GM12892 (cell line): ENCODE measurements around the gene POU4F2.

Source experiments
- POLR2A ChIP-seq: IDR thresholded peaks from 2 replicates; pipeline ENCODE4 v1.6.1; 2011; ENCODE audit warnings: low read depth, low read length, control low read depth
- POLR2AphosphoS5 ChIP-seq: IDR thresholded peaks from 2 replicates; pipeline ENCODE4 v1.6.1; 2011; ENCODE audit warnings: low read depth, low read length, control low read depth
- TAF1 ChIP-seq: IDR thresholded peaks from 2 replicates; pipeline ENCODE4 v1.6.1; 2011; ENCODE audit warnings: low read depth, mild to moderate bottlenecking, control low read depth, low read length, borderline replicate concordance

DNA sequence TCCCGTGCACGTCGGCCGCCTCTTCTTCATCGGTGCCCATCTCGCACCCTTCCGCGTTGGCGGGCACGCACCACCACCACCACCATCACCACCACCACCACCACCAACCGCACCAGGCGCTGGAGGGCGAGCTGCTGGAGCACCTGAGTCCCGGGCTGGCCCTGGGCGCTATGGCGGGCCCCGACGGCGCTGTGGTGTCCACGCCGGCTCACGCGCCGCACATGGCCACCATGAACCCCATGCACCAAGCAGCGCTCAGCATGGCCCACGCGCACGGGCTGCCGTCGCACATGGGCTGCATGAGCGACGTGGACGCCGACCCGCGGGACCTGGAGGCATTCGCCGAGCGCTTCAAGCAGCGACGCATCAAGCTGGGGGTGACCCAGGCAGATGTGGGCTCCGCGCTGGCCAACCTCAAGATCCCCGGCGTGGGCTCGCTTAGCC, 1.4 kb downstream of the POU4F2 start:
- no peak for TF ChIP-seq POLR2AphosphoS5
- TF ChIP-seq TAF1 = no peak
- TF ChIP-seq POLR2A = no peak
